Tibial nerve (tissue), 4 donors: ENCODE results near the gene LYPD1. TPM values are rescaled to one million over a fixed set of nuclear protein-coding genes. Genes with fewer than 3 reads are reported as not detected.
A peak's percentile ranks its signal among the peaks of the same experiment; 100 is the strongest.

Experiments used
- DNase-seq, 2 donors: peaks; one replicate each; pipeline ENCODE4 v3.0.0-alpha.2; 2019; ENCODE audit warnings: low spot score in 2 of 2
- H3K27ac ChIP-seq, 4 donors: fragments of 200-600 bp; sonication (generic) in 3 of 4; one replicate each; pipeline ENCODE4 v1.5.1; 2017 to 2019; ENCODE audit warnings: mild to moderate bottlenecking in 1 of 4
- H3K27me3 ChIP-seq, 2 donors: fragments of 200-600 bp; sonication (generic) in 1 of 2; one replicate each; pipeline versions ENCODE4 v1.5.1 to v1.6.0; 2017 to 2019
- H3K36me3 ChIP-seq, 3 donors: fragments of 200-600 bp; sonication (generic); one replicate each; pipeline ENCODE4 v1.5.1; 2018 to 2019
- H3K4me1 ChIP-seq, 4 donors: fragments of 200-600 bp; sonication (generic) in 3 of 4; one replicate each; pipeline ENCODE4 v1.5.1; 2017 to 2019
- H3K4me3 ChIP-seq, 4 donors: fragments of 200-600 bp; sonication (generic) in 3 of 4; one replicate each; pipeline ENCODE4 v1.5.1; 2017 to 2019; ENCODE audit warnings: mild to moderate bottlenecking in 1 of 4, moderate library complexity in 1 of 4
- H3K9me3 ChIP-seq, 4 donors: fragments of 200-600 bp; sonication (generic) in 3 of 4; one replicate each; pipeline ENCODE4 v1.5.1; 2017 to 2019
- EP300 ChIP-seq, 2 donors: sonication (generic); formaldehyde crosslinking; IDR thresholded peaks; one replicate each; pipeline ENCODE4 v1.6.1; 2017; ENCODE audit warnings: antibody characterized with exemption in 2 of 2, mild to moderate bottlenecking in 1 of 2
- POLR2A ChIP-seq, 2 donors: fragments of 450-650 bp; IDR thresholded peaks; one replicate each; pipeline ENCODE4 v1.6.1; 2017; ENCODE audit warnings: antibody characterized with exemption in 2 of 2, mild to moderate bottlenecking in 2 of 2, moderate library complexity in 2 of 2
- WGBS, 2 donors: methylation state at CpG; one replicate each; pipeline ENCODE4 v1.1.5; 2018; 5-methylcytosine and 5-hydroxymethylcytosine counted together
- total RNA-seq, 4 donors: library from RNA; depleted of rRNA; stranded (reverse); fragments of >200 nt; gene quantifications; one replicate each; pipeline ENCODE4 v1.1.0, GENCODE V29; 2016
- TF ChIP-seq, protein P1 (sequence below), 5 experiments: fragments of 200-600 bp in 3 of 5; fragments of 450-650 bp in 2 of 5; sonication (generic) in 3 of 5; IDR thresholded peaks; one replicate each; pipeline ENCODE4 v1.5.1; 2016 to 2019; ENCODE audit warnings: antibody characterized with exemption in 5 of 5, mild to moderate bottlenecking in 3 of 5, moderate library complexity in 2 of 5

Gene LYPD1
- total RNA-seq, 4 donors from 2014 or later = 0.22 to 7.5 (median 2.6) TPM

DNA sequence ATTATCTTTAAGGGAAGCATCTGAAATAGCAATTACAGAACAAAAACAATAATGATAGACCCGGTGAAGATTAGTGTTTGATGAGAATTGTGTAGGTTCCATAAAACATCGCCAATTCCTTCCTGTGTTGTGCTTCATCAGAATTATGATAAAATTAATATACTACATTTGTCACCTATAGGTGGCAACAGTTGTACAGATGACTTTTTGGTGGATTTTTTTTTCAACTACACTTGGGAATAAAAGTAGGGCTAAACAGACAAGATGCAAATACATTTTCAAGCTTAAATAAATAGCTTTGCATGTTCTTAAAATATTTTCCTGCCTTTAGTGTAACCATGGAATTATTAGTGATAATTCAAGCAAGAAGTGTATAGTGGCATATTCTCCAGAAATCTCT, 7.0 kb upstream of the LYPD1 start:
- H3K27ac ChIP-seq = no peak overlapping the region
- 52 to 55% methylated on average over 2 of the region's 2 CpGs for WGBS, 2 donors
- no peaks in the 10 kb centered on the region for H3K36me3 ChIP-seq
- no peak for DNase-seq
- H3K4me1 ChIP-seq = no peaks in the 10 kb centered on the region
- no peaks in the 10 kb centered on the region for H3K27me3 ChIP-seq
- no peak overlapping the region for H3K4me3 ChIP-seq
- TF ChIP-seq, protein P1, sequence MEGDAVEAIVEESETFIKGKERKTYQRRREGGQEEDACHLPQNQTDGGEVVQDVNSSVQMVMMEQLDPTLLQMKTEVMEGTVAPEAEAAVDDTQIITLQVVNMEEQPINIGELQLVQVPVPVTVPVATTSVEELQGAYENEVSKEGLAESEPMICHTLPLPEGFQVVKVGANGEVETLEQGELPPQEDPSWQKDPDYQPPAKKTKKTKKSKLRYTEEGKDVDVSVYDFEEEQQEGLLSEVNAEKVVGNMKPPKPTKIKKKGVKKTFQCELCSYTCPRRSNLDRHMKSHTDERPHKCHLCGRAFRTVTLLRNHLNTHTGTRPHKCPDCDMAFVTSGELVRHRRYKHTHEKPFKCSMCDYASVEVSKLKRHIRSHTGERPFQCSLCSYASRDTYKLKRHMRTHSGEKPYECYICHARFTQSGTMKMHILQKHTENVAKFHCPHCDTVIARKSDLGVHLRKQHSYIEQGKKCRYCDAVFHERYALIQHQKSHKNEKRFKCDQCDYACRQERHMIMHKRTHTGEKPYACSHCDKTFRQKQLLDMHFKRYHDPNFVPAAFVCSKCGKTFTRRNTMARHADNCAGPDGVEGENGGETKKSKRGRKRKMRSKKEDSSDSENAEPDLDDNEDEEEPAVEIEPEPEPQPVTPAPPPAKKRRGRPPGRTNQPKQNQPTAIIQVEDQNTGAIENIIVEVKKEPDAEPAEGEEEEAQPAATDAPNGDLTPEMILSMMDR (IDR thresholded peaks at IDR 0.05) = peak in 1 of 5 experiments; percentile 10
- no peak for TF ChIP-seq POLR2A (IDR thresholded peaks at IDR 0.05)
- H3K9me3 ChIP-seq = no peaks in the 10 kb centered on the region

DNA sequence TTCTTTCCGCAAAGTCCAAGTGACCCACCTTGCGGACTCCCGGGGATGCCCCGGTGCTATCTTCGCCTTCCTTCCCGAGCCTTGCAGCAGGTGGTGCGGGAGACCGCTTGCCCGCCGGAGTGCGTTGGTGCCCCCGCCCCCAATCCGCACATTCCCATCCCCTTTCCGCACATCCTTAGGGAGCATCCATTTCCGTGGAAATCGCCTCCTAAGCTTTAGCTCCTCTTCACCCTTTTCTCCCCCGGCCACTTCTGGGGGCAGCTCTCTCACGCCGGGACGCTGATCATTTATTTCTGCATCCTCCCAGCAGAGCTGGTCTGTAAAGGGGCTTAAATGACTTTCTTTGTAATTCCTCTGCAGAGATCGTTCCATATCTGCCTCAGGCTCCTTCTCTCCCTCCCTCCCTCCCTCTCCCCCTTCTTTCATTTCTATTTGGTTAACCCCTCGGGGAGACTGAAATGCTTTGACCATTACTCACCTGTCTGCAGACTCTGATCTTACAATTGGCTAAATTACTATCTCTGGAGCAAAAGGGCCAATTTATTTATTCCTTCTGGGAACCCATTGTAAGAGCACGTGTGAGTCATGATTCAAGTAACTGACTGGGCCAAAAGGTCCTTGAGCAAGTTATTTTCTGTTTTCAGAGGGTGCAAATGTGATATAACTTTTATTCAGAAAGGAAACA, 1.3 kb upstream of the LYPD1 start:
- TF ChIP-seq POLR2A (IDR thresholded peaks at IDR 0.05) (no peak), EP300 (IDR thresholded peaks at IDR 0.05) (no peak)
- TF ChIP-seq, protein P1 (IDR thresholded peaks at IDR 0.05) = no peak
- Histone ChIP-seq H3K4me1 (peaks cover 0 to 38% (median 20%) of the 10 kb centered on the region in 4 donors), H3K36me3 (no peaks in the 10 kb centered on the region), H3K27me3 (peaks cover 3 to 33% of the 10 kb centered on the region in 2 donors), H3K9me3 (no peaks in the 10 kb centered on the region), H3K4me3 (peak overlapping the region in 3 of 4 donors; percentile 47 to 60 (median 59)), H3K27ac (peak overlapping the region in 1 of 4 donors; percentile 29)
- DNase-seq = no peak
- 17 to 19% methylated on average over 23 of the region's 23 CpGs for WGBS, 2 donors

DNA sequence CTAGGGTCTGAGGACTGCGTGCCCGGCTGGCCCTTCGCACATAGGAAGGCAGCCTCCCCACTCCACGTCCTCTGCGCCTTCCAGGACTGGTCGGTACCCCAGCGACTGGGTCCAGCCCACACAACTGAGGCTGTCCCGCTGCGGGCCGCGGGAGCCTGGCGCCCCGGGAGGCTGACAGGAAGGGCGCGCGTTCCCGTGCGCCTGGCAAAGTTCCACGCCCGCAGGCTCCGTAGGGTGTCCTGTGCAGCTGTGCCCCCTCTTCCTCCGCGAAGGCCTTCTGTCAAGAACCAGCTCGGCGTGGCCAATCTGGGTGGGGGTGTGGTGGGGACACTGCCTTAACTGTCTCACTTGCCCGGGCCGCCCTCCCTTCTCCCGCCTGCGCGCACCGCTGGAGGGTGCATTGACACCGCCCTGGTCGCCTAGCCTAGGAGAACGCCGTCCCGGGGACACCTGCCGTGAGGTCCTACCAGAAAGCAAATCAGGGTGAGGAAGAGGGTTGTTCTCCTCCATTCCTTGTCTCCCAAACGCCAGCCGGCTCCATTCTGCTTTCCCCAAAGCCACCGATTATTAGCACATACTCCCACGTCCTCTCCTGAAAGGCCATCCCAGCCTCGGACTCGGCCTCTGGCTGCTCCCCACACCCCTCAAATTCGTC, 618 bp upstream of the LYPD1 start:
- peak overlapping the region; percentile 36 to 60 (median 53) for H3K4me3 ChIP-seq
- peak overlapping the region in 1 of 4 donors; percentile 29 for H3K27ac ChIP-seq
- peaks cover 3 to 33% of the 10 kb centered on the region in 2 donors for H3K27me3 ChIP-seq
- no peaks in the 10 kb centered on the region for H3K9me3 ChIP-seq
- no peaks in the 10 kb centered on the region for H3K36me3 ChIP-seq
- 0 to 3% methylated on average over 33 to 36 of the region's 44 CpGs for WGBS, 2 donors
- TF ChIP-seq EP300 (IDR thresholded peaks at IDR 0.05) (no peak), POLR2A (IDR thresholded peaks at IDR 0.05) (no peak)
- TF ChIP-seq, protein P1 (IDR thresholded peaks at IDR 0.05) = no peak
- H3K4me1 ChIP-seq = peaks cover 0 to 38% (median 20%) of the 10 kb centered on the region in 4 donors
- peak in 1 of 2 donors; percentile 13 for DNase-seq

DNA sequence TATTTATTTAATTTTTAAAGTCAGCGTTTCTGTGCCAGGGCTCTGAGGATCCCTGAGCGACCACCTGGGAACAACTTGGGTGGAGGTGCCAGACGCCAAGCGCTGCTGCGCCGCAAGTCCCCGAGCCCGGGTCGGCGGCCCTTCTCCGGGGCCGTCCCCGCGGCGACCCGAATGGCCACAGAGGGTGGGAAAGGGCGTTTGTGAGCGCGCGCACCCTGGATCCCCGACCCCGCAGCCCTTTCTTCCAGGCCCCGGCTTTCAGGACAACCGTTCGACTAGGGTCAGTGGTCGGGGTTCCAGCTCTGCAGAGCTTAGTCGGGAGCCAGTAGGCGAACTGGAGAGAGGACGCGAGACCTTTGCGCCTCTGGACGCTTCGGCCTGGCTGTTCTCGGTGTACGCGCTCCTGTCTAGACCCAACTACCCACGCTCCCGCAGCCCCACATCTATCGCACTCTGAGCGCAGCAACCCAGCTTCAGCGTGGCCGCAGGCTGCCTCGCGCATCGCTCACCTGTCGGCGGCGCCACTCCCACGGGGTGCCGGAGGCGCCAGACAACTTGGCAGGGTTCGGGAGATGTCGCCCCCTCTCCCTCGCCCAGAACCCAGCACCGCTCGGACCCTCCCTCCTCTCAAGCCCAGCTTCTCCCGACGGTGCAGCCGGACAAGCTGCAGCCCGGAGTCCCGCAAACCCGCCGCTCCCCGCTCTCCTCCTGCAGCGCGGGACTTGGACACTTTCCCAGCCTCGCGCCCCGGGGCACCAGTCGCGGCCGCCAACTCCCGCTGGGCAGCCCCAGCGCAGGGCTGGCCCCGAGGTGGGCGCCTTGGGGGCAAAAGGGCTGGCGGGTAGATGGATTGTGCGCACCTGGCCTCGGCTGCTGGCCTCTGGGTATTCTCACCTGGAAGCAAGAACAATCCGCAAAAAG, 758 bp downstream of the LYPD1 start:
- Histone ChIP-seq H3K4me1 (peaks cover 0 to 38% (median 20%) of the 10 kb centered on the region in 4 donors), H3K27ac (peak overlapping the region in 1 of 4 donors; percentile 29), H3K36me3 (no peaks in the 10 kb centered on the region), H3K9me3 (no peaks in the 10 kb centered on the region), H3K4me3 (peak overlapping the region; percentile 36 to 60 (median 53)), H3K27me3 (peaks cover 3 to 33% of the 10 kb centered on the region in 2 donors)
- 2 to 3% methylated on average over 49 to 57 of the region's 80 CpGs for WGBS, 2 donors
- TF ChIP-seq EP300 (IDR thresholded peaks at IDR 0.05) = no peak
- TF ChIP-seq, protein P1 (IDR thresholded peaks at IDR 0.05) = no peak
- TF ChIP-seq POLR2A (IDR thresholded peaks at IDR 0.05) = no peak
- DNase-seq = no peak
